HG02798 (cell line): Measurements from ENCODE around the gene YWHAG.
"Not testable (repeated sequence)": the region's sequence is repeated elsewhere in the genome, so short reads cannot be mapped to it uniquely, and the experiment has no call there.

ENCODE experiments used
- ATAC-seq: cut with Tn5 transposase; IDR thresholded peaks from one replicate; pipeline ENCODE4 v1.9.1; 2021; ENCODE audit warnings: mild to moderate bottlenecking; ENCODE audit not compliant: unreplicated experiment, poor library complexity

The YWHAG gene

DNA sequence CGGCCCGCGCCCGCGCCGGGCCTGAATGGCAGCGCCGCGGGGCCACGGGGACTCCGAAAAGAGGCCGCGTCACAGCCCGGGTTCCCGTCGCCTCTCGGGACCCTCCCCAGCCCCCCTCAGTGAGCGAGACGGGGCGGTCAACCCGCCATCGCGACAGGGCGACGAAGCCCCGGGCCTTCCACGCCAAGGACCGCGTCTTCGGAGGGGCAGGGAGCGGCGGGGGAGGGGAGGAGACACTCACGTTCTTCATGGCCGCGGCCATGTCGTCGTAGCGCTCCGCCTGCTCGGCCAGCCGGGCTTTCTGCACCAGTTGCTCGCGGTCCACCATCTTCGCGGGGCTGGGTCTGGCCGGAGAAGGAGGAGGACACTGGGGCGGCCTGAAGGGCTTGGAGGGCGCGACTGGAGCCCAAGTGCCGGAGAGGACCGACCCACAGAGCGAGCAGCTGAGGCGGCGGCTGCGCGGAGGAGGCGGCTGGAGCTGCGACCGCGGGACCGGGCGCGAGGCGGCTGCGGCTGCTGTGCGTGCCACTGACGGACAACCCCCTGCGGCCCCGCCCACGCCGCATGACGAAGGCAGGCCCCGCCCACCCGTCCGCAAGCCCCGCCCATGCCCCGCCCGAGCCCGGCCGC lies at the start of gene YWHAG:
Gene YWHAG, minus strand, starts transcription at position 511 of the 630 bp plus-strand sequence. Its CDS starts 183 bp downstream, at position 328.
- ATAC-seq, result peak; percentile 74

DNA sequence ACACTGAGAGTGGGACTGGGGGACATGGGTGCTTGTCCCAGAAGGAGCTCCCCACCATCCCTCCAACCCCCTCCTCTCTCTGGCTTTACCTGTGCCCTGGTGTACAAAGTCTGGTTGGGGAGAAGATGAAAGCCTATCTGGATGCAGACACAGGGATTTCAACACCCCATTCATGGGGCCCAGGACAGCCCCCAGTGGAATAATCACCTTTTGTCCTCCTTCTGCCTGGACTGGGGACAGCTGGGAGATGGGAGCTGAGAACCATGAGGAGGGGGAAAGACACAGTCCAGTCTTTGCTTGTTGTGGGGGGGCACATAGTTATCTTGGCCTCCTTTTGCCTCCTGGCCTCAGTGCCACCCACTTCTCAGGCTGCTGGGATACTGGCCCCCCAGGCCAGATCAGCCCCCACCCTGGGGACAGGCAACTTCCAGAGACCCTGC lies 49.4 kb upstream of the YWHAG start:
- no peak for ATAC-seq

DNA sequence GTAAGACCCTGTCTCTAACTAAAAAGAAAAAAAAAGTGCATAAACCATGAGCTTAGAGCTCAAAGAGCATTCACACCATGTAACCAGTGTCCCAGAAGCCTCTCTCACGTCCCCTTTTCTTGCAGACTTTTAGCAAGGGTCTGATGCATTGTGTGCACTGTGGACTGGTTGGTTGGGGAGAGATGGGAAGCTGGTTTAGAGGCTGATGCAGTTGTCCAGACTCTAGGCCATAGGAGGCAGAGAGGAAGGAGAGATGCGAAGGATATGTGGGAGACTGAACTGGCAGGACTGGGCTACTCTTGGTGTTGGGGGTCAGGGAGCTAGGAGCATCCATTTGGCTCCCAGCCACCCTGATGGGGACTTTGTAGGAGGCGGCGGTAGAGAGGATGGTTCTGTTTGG lies 48.9 kb upstream of the YWHAG start:
- no peak for ATAC-seq

DNA sequence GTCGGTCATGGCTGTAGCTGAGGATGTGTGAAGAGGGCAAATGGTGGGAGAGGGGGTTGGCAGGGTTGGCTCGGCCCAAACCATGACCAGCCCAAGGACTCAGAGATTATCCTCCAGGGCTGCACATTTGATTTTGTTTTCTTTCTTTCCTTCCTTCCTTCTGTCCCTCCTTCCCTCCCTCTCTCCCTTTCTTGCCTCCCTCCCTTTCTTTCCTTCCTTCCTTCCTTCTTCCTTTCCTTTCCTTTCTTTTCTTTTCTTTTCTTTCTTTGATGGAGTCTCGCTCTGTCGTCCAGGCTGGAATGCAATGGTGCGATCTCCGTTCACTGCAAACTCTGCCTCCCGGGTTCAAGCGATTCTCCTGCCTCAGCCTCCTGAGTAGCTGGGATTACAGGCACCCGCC lies 46.9 kb upstream of the YWHAG start:
- no peak for ATAC-seq

DNA sequence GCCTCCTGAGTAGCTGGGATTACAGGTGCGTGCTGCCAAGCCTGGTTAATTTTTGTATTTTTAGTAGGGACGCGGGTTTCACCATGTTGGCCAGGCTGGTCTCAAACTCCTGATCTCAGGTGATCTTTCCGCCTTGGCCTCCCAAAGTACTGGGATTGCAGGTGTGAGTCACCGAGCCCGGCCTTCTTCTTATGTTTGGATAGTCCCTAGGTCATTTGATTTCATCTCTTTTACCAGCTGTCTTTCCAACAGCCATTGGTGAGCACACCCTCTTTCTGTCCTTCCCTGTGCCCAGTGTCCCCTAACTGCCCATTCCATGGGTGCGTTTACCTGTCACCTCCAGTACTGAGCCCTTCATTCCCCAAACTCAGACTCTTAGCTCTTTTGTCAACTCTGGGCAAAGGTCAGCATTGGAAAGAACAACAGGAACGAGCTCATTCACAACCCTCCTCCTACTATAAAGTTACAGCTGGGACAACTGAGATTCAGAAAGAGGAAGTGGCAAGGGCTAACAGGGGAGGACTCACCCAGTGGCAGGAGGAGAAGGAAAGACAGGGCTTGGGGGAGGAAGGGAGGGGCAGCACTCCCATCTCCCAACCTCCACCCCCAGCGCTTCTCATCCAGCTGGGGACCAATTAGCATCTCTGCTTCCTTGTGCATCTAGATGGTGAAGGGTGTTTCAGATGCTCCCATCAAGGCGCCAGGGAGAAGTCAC lies 45.1 kb upstream of the YWHAG start:
- no peak for ATAC-seq

- not testable (repeated sequence) for ATAC-seq
Observed at GRCh38 chr7:76403097-76403496, 44.3 kb upstream of the YWHAG start.

GRCh38 chr7:76400248-76400647 lies 41.5 kb upstream of the YWHAG start:
- no peak for ATAC-seq

- ATAC-seq, result peak; percentile 23
Observed at GRCh38 chr7:76397409-76398183, 38.8 kb upstream of the YWHAG start.

GRCh38 chr7:76396864-76397263 lies 38.1 kb upstream of the YWHAG start:
- ATAC-seq, result no peak

- no peak for ATAC-seq
Observed at GRCh38 chr7:76395965-76396726, 37.4 kb upstream of the YWHAG start.

DNA sequence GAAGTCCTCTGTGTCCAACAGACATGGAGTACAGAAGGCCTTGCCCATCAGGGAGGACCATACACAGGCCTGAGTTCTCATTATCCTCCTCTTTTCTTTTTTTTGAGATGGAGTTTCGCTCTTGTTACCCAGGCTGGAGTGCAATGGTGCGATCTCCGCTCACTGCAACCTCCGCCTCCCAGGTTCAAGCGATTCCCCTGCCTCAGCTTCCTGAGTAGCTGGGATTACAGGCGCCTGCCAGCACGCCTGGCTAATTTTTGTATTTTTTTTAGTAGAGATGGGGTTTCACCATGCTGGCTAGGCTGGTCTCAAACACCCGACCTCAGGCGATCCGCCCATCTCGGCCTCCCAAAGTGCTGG lies 36.8 kb upstream of the YWHAG start:
- ATAC-seq, result not testable (repeated sequence)

DNA sequence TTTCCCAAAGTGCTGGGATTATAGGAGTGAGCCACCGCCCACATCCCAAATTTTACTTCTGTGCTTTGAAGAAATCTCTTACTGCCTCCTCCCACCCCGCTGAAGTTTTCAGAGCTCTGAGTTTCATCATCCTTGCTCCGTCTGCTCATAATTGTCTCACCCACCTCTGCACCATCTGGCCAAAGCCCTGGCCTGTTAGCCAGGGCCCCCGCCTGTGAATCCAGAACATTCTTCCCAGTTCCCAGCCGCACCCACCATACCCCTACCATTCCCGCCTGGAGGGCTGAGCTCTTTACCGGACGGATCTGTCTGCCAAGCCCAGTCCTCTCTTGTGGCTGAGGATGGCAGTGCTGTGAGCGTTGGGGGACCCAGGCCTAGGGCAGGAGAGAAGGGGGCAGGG lies 36.2 kb upstream of the YWHAG start:
- no peak for ATAC-seq

DNA sequence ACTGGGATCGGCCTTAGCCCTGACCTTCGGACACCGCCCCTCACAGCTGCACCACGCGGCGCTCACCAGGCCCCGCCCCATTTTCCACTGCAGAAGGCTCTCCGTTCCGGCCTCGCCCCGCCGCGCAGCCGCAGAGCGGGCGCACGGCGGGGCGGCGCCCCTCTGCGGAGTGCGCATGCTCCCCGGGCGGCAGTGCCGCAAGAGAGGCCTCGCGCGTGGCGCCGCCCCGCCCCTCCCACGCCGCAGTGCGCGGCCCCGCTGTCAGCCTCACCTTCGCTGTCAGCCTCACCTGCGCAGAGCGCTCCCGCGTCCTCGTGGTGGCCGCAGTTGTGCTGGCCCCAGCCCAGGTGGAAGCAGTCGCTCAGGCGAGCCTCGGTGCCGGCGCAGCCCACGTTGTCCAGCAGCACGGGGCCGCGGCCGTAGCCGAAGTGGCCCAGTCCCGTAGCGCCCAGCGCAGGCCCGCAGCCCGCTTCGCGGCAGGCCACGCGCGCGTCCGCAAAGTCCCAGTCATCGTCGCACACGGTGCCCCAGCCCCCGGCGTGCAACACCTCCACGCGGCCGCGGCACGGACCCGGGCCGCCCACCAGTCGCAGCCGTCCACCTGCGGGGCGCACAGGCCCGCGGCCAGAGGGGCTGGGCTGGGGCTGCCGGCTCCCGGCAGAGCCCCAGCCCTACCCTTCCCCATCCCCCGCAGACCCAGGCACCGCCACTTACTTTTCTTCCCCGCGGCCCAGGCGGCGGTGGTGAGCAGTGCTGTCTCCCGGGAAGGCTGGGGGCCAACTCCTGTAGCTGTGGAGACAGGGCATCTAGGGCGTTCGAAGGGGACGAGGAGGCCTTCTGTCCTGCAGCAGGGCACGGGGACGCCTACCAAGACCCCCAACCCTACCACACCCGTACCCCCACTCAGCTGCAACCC lies 34.6 kb upstream of the YWHAG start:
- peak; percentile 94 for ATAC-seq

DNA sequence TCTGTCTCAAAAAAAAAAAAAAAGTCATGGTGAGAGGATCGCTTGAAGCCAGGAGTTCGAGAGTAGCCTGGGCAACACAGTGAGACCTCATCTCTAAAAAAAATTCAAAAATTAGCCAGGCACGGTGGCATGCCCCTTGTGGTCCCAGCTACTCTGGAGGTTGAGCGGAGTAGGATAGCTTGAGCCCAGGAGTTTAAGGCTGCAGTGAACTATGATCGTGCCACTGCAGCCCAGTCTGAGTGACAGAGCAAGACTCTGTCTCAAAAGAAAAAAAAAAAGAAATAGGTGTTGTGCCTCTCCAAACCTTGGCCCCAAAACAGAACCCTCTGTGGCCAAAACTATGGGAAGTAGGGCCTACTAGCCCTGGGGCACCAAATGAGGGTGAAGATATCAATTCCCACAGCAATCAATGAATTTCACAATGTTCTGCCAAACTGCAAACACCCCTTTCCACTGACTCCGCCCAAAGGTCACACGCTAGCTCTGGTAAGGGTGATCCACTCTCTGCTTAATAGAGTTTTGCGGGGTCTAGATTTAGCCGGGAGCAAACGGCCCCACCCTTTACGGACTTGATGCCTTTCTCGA lies 33.8 kb upstream of the YWHAG start:
- ATAC-seq, result no peak

DNA sequence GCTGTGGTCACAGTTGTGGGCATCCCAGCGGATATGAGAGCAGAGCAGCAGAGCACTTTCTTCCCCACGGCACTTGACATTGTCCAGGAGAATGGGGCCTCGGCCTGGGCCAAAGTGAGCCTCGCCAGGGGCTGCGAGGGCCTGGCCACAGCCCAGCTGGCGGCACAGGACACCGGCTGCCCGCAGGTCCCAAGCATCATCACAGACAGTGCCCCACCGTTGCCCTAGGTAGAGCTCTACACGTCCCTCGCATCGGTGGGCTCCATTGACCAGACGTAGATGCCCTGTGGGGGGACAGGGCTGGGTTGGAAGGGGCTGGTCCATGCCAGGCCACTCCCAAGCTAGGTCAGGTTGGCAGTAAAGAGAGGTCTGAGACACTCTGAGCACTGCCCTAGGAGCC lies 31.3 kb upstream of the YWHAG start:
- ATAC-seq, result no peak

- not testable (repeated sequence) for ATAC-seq
Observed at GRCh38 chr7:76387789-76388188, 29.0 kb upstream of the YWHAG start.

GRCh38 chr7:76386691-76387260 lies 28.0 kb upstream of the YWHAG start:
- ATAC-seq, result no peak

GRCh38 chr7:76383089-76383944 lies 24.5 kb upstream of the YWHAG start:
- ATAC-seq, result no peak
